Breast epithelium (tissue), 3 donors: ENCODE data around the gene EPO.

Experiments
- POLR2A ChIP-seq: fragments of 450-650 bp; IDR thresholded peaks from one replicate; pipeline ENCODE4 v1.6.1; 2016; ENCODE audit warnings: antibody characterized with exemption, mild to moderate bottlenecking, moderate library complexity
- POLR2AphosphoS5 ChIP-seq, 3 donors: sonication (generic); formaldehyde crosslinking; IDR thresholded peaks; one replicate each; pipeline ENCODE4 v1.6.1; 2017; ENCODE audit warnings: antibody characterized with exemption in 3 of 3
- TF ChIP-seq, protein P1 (sequence below), 3 donors: fragments of 450-650 bp; IDR thresholded peaks; one replicate each; pipeline ENCODE4 v1.5.1; 2016 to 2017; ENCODE audit warnings: antibody characterized with exemption in 3 of 3, mild to moderate bottlenecking in 3 of 3, moderate library complexity in 3 of 3

GRCh38 chr7:100744605-100745004 is 24.3 kb downstream of the EPO start:
- TF ChIP-seq, protein P1, sequence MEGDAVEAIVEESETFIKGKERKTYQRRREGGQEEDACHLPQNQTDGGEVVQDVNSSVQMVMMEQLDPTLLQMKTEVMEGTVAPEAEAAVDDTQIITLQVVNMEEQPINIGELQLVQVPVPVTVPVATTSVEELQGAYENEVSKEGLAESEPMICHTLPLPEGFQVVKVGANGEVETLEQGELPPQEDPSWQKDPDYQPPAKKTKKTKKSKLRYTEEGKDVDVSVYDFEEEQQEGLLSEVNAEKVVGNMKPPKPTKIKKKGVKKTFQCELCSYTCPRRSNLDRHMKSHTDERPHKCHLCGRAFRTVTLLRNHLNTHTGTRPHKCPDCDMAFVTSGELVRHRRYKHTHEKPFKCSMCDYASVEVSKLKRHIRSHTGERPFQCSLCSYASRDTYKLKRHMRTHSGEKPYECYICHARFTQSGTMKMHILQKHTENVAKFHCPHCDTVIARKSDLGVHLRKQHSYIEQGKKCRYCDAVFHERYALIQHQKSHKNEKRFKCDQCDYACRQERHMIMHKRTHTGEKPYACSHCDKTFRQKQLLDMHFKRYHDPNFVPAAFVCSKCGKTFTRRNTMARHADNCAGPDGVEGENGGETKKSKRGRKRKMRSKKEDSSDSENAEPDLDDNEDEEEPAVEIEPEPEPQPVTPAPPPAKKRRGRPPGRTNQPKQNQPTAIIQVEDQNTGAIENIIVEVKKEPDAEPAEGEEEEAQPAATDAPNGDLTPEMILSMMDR (IDR thresholded peaks at IDR 0.05): no peak
- TF ChIP-seq POLR2A: no peak
- no peak for TF ChIP-seq POLR2AphosphoS5 (IDR thresholded peaks at IDR 0.05)
